NCI-H2227 (cell line): ENCODE data around the gene AP2M1.
"Not testable (repeated sequence)": the region's sequence is repeated elsewhere in the genome, so short reads cannot be mapped to it uniquely, and the experiment has no call there.

Source experiments
- DNase-seq: peaks from one replicate; lab custom pipeline; 2025; ENCODE audit not compliant: unreplicated experiment; lab: John Stamatoyannopoulos, UW

The AP2M1 gene

DNA sequence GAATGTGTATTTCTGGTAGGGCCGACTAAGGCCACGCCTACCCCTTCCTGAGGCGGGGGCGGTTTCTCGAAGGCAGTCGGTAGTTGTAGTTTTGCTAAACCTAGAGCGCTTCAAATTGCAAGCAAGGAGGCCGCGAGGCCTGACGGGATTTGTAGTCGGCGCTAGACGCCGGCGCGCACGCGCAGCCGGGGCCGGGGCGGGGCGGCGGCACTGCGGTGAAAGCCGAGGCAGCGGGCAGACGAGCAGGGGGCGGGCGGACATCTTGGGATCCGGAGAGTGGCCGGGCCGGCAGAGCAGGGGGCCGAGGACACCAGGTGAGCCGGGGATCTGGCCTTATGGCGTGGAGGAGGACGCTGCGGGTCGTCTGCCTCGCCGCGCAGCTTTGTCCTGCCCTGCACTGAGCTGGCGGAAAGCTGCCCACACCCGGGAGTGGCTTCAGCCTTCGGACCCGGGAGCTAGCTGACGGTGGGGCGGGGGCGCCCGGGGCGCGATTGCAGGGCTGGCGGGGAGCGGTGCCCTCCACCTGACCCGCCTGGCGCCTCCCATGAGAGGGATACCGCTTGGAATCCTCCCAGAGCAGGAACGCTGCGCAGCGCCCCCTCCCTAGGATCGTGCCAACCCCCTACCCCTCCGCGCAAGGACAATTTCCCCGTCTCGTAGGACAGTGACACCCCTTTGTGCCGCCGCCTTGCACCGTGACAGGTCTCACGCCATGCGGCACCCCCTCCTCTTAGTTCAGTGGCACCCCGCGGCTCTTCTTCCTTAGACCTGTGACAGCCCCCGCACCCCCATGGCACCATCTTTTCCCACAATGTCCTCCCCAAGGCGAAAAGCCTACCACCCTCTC is at the start of gene AP2M1:
AP2M1 (plus strand) TSS at position 210 of the 847 bp plus-strand sequence. CDS start 2,139 bp downstream, outside the sequence.
- DNase-seq: peak; percentile 99

DNA sequence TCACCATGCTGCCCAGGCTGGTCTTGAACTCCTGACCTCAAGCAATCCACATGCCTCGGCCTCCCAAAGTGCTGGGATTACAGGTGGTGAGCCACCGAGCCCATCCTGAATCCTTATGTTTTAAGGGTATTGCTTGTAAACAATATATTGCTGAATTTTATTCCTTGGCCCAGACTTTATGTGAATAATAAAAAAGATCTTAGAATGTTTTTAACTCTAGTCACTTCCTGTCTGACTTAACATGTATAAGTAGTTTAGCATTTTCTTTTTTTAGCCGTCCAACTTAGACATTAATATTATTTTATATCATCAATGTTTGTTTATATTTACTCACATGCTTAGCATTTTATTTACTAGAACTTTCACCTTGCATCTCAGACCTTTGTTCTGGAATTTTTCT is 48.6 kb upstream of the AP2M1 start:
- no peak for DNase-seq

GRCh38 chr3:184129012-184129411 is 45.6 kb upstream of the AP2M1 start:
- peak; percentile 51 for DNase-seq

GRCh38 chr3:184132945-184133344 is 41.7 kb upstream of the AP2M1 start:
- no peak for DNase-seq

GRCh38 chr3:184133840-184134745 is 40.6 kb upstream of the AP2M1 start:
- peak; percentile 87 for DNase-seq

- DNase-seq: peak; percentile 47
Observed at GRCh38 chr3:184134746-184135148, 39.9 kb upstream of the AP2M1 start.

DNA sequence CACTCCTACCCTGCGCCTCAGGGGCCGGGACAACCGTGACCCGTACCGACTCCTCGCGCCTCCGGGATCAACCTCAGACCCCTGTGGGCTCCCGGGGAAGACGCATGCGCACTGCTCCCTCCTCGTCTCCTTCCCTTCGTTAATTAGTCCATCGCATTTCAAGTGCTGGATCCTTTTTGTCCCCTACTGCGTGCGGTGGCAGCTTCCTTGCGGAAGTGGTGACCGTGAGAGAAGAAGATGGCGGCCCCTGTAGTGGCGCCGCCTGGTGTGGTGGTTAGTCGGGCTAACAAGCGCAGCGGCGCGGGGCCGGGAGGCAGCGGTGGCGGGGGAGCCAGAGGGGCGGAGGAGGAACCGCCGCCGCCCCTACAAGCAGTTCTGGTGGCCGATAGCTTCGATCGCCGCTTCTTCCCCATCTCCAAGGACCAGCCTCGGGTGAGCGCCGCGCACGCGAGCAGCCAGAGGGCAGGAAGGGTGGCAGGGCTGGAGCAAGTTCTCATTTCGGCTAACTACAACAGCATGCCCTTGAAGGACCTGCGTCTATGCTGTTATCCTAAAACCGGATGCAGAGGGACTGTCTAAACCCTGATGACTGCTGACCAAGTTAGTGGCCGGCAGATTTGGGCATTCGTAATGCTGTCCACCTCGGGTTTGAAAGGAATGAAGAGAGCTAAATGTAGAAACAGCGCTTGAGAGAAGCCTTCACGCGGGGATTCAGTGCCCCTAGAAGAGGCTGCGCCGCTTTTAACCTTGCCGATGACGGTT is 39.3 kb upstream of the AP2M1 start, which contains the start of gene EIF2B5:
EIF2B5 (plus strand) TSS at position 210 of the 762 bp plus-strand sequence; CDS start at position 238, 28 bp downstream.
- peak; percentile 95 for DNase-seq

DNA sequence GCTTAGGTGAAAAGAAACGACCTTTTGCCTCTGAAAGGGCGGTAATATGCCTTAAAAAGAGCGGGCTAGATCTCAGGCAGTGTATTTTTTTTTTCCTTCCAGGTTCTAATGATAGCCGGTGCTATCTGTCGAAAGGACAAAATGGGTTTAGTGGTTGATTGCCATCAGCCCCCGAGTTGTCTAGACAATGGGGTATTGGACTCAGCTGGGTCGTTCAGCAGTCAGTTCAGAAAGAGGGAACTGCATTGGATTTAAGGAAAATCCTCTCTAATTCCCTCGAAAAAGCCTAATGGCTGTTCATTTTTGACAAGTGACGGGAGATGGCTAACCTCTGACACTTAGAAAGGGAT is 38.8 kb upstream of the AP2M1 start:
- no peak for DNase-seq

DNA sequence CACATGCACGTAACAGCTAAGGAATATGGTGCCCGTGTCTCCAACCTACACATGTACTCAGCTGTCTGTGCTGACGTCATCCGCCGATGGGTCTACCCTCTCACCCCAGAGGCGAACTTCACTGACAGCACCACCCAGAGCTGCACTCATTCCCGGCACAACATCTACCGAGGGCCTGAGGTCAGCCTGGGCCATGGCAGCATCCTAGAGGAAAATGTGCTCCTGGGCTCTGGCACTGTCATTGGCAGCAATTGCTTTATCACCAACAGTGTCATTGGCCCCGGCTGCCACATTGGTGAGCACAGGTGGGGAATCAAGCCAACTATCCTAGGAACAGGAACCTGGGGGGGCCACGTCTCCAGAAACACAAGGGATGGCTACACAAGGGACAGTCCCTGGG is 34.2 kb upstream of the AP2M1 start:
- DNase-seq: no peak

DNA sequence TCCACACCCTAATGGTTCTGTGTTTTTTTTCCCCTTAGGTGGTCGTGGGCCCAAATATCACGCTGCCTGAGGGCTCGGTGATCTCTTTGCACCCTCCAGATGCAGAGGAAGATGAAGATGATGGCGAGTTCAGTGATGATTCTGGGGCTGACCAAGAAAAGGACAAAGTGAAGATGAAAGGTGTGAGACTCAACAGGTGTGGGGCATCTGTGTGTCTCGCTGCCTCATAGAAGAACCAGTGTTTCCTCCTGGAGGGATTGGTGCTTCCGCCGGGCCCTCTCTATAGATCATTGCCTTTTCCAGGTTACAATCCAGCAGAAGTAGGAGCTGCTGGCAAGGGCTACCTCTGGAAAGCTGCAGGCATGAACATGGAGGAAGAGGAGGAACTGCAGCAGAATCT is 32.5 kb upstream of the AP2M1 start:
- DNase-seq: no peak

DNA sequence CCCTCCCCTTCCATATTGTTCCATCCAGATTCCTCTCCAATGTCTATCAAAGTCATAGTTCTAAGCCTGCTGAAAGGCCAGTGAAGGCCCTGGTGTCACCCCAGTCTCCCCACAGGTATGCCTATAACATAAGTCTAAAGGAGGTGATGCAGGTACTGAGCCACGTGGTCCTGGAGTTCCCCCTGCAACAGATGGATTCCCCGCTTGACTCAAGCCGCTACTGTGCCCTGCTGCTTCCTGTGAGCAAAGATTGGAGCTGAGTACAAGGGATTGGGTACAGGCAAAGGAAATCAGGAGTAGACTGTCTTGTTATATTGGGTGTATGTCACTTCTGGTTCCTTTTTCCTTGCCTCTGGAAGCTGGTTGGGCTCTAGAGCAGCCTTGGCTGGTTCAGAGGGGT is 31.3 kb upstream of the AP2M1 start:
- no peak for DNase-seq

GRCh38 chr3:184144505-184144904 is 30.1 kb upstream of the AP2M1 start:
- DNase-seq: no peak

GRCh38 chr3:184145111-184145524 is 29.5 kb upstream of the AP2M1 start:
- DNase-seq: no peak

DNA sequence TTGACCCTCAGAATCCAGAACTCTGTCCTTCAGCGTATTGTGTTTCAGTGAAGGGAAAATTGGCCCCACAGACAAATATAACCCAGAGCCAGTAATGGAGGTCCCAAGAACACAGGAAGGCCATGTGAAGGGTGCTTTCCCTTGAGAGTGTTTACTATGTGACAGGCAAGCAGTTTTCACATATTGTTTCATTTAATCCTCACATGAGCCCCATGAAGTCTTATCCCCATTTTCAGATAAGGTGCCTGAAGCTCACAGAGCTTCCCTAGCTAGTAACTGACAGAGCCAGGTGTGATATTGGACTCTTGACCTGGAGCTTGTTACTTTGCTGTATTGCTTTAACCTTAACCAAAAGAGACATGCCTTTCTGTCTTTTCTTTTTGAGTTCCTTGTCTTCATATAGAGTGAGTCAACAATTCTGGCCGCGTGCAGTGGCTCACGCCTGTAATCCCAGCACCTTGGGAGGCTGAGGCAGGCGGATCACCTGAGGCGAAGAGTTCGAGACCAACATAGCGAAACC is 28.8 kb upstream of the AP2M1 start:
- DNase-seq: no peak

DNA sequence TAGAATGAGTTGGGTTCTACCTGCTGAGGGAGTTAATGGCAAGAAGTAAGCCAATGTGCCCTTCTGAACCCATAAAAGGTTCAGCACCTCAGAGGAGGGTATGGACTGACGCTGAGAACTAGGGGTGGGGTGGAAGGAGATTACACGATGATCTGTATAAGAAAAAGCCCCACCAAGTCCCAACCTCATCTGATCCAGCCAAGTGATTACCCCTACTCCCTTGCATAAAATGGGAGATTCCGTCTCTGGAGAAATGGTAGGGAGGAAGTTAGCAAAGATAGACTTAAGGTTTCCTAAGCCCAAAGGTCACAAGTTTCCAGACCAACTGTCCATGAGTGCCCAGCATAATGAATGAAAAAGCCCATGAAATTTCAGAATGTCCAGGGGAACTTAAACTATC is 26.6 kb upstream of the AP2M1 start:
- DNase-seq: no peak

DNA sequence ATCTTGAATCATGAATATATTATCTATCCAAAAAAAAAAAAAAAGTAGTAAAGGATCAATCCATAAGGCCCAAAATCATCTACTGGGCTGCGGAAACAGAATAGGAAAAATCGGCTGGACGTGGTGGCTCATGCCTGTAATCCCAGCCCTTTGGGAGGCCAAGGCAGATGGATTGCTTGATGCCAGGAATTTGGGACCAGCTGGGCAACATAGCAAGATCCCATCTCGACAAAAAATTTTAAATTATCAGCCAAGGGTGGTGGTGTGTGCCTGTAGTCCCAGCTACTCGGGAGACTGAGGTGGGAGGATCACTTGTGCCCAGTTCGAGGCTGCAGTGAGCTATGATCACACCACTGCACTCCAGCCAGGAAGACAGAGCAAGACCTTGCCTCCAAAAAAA is 25.5 kb upstream of the AP2M1 start:
- no peak for DNase-seq

GRCh38 chr3:184149770-184150169 is 24.9 kb upstream of the AP2M1 start:
- not testable (repeated sequence) for DNase-seq

DNA sequence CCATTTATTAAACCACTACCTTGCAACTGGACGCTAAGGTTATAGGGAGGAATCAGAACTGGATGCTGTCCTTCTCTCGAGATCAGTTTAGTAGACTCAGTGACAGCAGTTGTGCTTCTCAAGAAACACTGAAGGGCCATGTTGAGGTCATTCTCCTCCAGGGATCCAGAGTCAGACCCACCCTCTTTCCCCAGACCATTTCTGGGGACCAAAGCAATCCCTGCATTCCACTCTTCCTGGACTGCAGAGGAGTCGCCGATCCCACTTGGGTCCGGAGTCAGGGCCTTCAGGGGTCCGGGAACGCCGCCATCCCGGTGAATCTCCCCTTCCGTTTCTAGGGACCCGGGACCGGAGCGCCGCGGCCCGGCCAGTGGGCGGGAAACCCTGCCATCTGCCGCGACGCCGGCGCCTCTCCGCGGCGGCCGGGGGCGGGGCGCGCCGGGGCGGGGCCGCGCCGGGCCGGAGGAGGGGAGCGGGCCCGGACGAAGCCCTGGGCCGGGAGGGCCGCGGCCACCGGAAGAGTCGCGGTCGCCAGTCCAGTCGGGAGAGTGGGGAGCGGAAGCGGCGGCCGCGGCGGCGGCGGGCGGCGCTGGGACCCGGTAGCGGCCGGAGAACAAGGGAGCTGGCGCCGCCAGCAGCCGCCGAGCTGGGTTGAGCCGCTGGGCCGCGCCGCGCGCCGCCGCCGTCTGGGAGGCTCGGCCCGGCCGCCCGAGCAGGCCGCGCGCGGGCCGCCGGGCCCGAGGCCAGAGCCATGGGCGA is 19.6 kb upstream of the AP2M1 start, which contains the start of gene DVL3:
DVL3 (plus strand) TSS at position 493 of the 759 bp plus-strand sequence; CDS start at position 752, 259 bp downstream.
- peak; percentile 71 for DNase-seq

DNA sequence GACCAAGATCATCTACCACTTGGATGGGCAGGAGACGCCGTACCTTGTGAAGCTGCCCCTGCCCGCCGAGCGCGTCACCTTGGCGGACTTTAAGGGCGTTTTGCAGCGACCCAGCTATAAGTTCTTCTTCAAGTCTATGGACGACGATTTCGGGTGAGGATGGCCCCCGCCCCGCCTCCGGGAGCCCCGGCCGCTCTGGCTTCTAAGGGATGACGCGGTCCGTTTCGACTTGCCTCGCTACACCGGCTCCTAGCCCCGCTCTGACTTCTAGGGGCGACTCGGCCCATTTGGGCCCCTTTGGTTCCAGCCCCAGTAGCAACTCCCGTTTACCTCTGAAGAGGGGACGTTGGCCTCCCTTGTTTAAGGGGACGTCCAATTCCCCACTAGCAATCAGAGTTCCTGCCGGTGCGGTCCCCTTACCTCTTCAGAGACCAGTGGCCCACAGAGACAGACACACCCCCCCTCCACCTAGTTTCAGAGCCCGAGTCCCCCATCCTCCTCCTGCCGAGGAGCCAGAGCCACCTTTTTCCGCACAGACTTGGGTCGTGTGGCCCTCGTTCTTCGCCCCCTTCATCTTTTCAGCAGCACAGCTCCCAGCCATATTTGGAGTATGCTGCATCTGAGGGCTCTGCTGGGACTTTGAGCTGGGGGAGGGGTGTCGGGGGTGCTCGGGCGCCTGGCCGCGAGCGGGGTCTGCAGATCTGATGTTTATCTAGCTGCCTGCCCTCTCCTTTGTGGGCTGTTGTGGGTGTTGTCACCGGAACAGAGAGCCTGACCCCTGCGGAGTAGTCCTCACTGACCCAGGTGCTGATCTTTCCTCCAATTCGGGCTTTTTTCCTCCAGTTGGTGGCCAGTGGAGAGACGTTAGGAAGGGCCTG is 18.8 kb upstream of the AP2M1 start:
- peak; percentile 27 for DNase-seq
